Measurements from ENCODE around the gene SEMA5A. TPM values are rescaled to one million over a fixed set of nuclear protein-coding genes. Genes with fewer than 3 reads are reported as not detected.

Gene SEMA5A
- total RNA-seq, 1 donor from 2014 or later, result 38.9 TPM

GRCh38 chr5:9174446-9174845 lies 371.4 kb downstream of the SEMA5A start:
- H3K36me3 ChIP-seq, result no peaks in the 10 kb centered on the region
- DNase-seq, result no peak
- H3K27me3 ChIP-seq, result no peaks in the 10 kb centered on the region
- no peak overlapping the region for H3K27ac ChIP-seq
- ATAC-seq, result no peak
- intact Hi-C loops (cut with DNase I), result no loop called here
- H3K9me3 ChIP-seq, result no peaks in the 10 kb centered on the region
- no peaks in the 10 kb centered on the region for H3K4me1 ChIP-seq
- no peak overlapping the region for H3K4me3 ChIP-seq
- no peak for TF ChIP-seq CTCF (IDR thresholded peaks at IDR 0.05)

GRCh38 chr5:9173281-9174048 lies 372.4 kb downstream of the SEMA5A start:
- Histone ChIP-seq H3K36me3 (no peaks in the 10 kb centered on the region), H3K4me1 (no peaks in the 10 kb centered on the region), H3K27me3 (no peaks in the 10 kb centered on the region), H3K4me3 (no peak overlapping the region), H3K27ac (no peak overlapping the region), H3K9me3 (no peaks in the 10 kb centered on the region)
- intact Hi-C loops (cut with DNase I), result no loop called here
- DNase-seq (no peak), ATAC-seq (no peak)
- TF ChIP-seq CTCF (IDR thresholded peaks at IDR 0.05), result no peak

- ATAC-seq, result no peak
- H3K9me3 ChIP-seq, result no peaks in the 10 kb centered on the region
- intact Hi-C loops (cut with DNase I), result no loop called here
- H3K4me3 ChIP-seq, result no peak overlapping the region
- H3K4me1 ChIP-seq, result no peaks in the 10 kb centered on the region
- no peak for DNase-seq
- no peak overlapping the region for H3K27ac ChIP-seq
- no peaks in the 10 kb centered on the region for H3K36me3 ChIP-seq
- no peak for TF ChIP-seq CTCF (IDR thresholded peaks at IDR 0.05)
- no peaks in the 10 kb centered on the region for H3K27me3 ChIP-seq
These were observed 375.8 kb downstream of the SEMA5A start for GRCh38 chr5:9170026-9170425.

- Histone ChIP-seq H3K36me3 (no peaks in the 10 kb centered on the region), H3K4me3 (no peak overlapping the region), H3K4me1 (no peaks in the 10 kb centered on the region), H3K9me3 (no peaks in the 10 kb centered on the region), H3K27ac (no peak overlapping the region), H3K27me3 (no peaks in the 10 kb centered on the region)
- intact Hi-C loops (cut with DNase I), result no loop called here
- ATAC-seq (no peak), DNase-seq (no peak)
- TF ChIP-seq CTCF (IDR thresholded peaks at IDR 0.05), result no peak
These were observed 376.3 kb downstream of the SEMA5A start for GRCh38 chr5:9169557-9169902.

- ATAC-seq, result no peak
These were observed 376.9 kb downstream of the SEMA5A start for GRCh38 chr5:9168791-9169556.

More at GRCh38 chr5:9168791-9169556, 376.9 kb downstream of the SEMA5A start:
- H3K9me3 ChIP-seq, result no peaks in the 10 kb centered on the region
- no peaks in the 10 kb centered on the region for H3K4me1 ChIP-seq
- H3K36me3 ChIP-seq, result no peaks in the 10 kb centered on the region
- intact Hi-C loops (cut with DNase I), result no loop called here
- no peak overlapping the region for H3K27ac ChIP-seq
- no peaks in the 10 kb centered on the region for H3K27me3 ChIP-seq
- no peak for DNase-seq
- TF ChIP-seq CTCF (IDR thresholded peaks at IDR 0.05), result no peak
- no peak overlapping the region for H3K4me3 ChIP-seq
